Esophagus squamous epithelium (tissue), 5 donors: ENCODE data around the gene DCP2. TPM values are rescaled to one million over a fixed set of nuclear protein-coding genes. Genes with fewer than 3 reads are reported as not detected.
A peak's percentile ranks its signal among the peaks of the same experiment; 100 is the strongest.

Source experiments
- DNase-seq: peaks from one replicate; lab custom pipeline; 2025; lab: John Stamatoyannopoulos, UW
- H3K27ac ChIP-seq, 4 donors: fragments of 200-600 bp; sonication (generic); one replicate each; pipeline ENCODE4 v1.5.1; 2016 to 2019; ENCODE audit warnings: mild to moderate bottlenecking in 1 of 4
- H3K27me3 ChIP-seq, 4 donors: fragments of 200-600 bp; sonication (generic); 1 replicate in 3 of 4; 2 replicates in 1 of 4; pipeline versions ENCODE4 v1.5.1 to v1.6.0; 2017 to 2021; ENCODE audit warnings: antibody characterized with exemption in 1 of 4
- H3K36me3 ChIP-seq, 3 donors: fragments of 200-600 bp; sonication (generic); one replicate each; pipeline ENCODE4 v1.5.1; 2016 to 2019
- H3K4me1 ChIP-seq, 3 donors: fragments of 200-600 bp; sonication (generic); one replicate each; pipeline ENCODE4 v1.5.1; 2017 to 2019
- H3K4me3 ChIP-seq, 4 donors: fragments of 200-600 bp; sonication (generic); 1 replicate in 3 of 4; 2 replicates in 1 of 4; pipeline ENCODE4 v1.5.1; 2016 to 2019; ENCODE audit warnings: mild to moderate bottlenecking in 2 of 4, moderate library complexity in 1 of 4
- H3K9me3 ChIP-seq, 3 donors: fragments of 200-600 bp; sonication (generic); one replicate each; pipeline ENCODE4 v1.5.1; 2016 to 2019
- POLR2A ChIP-seq, 4 donors: fragments of 450-650 bp; IDR thresholded peaks; one replicate each; pipeline ENCODE4 v1.6.1; 2017; ENCODE audit warnings: antibody characterized with exemption in 4 of 4, mild to moderate bottlenecking in 4 of 4, moderate library complexity in 3 of 4
- WGBS, 2 donors: methylation state at CpG; one replicate each; pipeline ENCODE4 v1.1.5; 2018; 5-methylcytosine and 5-hydroxymethylcytosine counted together
- intact Hi-C: fragments of 100-400 bp; cut with DNase I; formaldehyde crosslinking; loops from one replicate; pipeline ENCODE4 v1.15.0; 2022
- total RNA-seq, 4 donors: library from RNA; depleted of rRNA; stranded (reverse); fragments of >200 nt; gene quantifications; one replicate each; pipeline ENCODE4 v1.1.0, GENCODE V29; 2016
- TF ChIP-seq, protein P1 (sequence below), 6 experiments: fragments of 450-650 bp in 4 of 6; fragments of 200-600 bp in 2 of 6; sonication (generic) in 2 of 6; IDR thresholded peaks; one replicate each; pipeline ENCODE4 v1.5.1; 2016 to 2019; ENCODE audit warnings: antibody characterized with exemption in 6 of 6, mild to moderate bottlenecking in 4 of 6, moderate library complexity in 4 of 6
- donor health status: DM: yes; HTN: yes; CAD: no.

The DCP2 gene
- total RNA-seq, 4 donors from 2014 or later: 9.0 to 24.9 (median 17.4) TPM

- H3K4me3 ChIP-seq: no peak overlapping the region
- H3K27me3 ChIP-seq: no peaks in the 10 kb centered on the region
- DNase-seq: no peak
- TF ChIP-seq, protein P1, sequence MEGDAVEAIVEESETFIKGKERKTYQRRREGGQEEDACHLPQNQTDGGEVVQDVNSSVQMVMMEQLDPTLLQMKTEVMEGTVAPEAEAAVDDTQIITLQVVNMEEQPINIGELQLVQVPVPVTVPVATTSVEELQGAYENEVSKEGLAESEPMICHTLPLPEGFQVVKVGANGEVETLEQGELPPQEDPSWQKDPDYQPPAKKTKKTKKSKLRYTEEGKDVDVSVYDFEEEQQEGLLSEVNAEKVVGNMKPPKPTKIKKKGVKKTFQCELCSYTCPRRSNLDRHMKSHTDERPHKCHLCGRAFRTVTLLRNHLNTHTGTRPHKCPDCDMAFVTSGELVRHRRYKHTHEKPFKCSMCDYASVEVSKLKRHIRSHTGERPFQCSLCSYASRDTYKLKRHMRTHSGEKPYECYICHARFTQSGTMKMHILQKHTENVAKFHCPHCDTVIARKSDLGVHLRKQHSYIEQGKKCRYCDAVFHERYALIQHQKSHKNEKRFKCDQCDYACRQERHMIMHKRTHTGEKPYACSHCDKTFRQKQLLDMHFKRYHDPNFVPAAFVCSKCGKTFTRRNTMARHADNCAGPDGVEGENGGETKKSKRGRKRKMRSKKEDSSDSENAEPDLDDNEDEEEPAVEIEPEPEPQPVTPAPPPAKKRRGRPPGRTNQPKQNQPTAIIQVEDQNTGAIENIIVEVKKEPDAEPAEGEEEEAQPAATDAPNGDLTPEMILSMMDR (IDR thresholded peaks at IDR 0.05): no peak
- TF ChIP-seq POLR2A (IDR thresholded peaks at IDR 0.05): no peak
- H3K27ac ChIP-seq: peak overlapping the region in 2 of 4 donors; percentile 22 to 44
- H3K4me1 ChIP-seq: peaks cover 7 to 59% (median 28%) of the 10 kb centered on the region in 3 donors
- no peaks in the 10 kb centered on the region for H3K9me3 ChIP-seq
- intact Hi-C loops: no loop called here
- H3K36me3 ChIP-seq: peaks cover 0 to 73% (median under 1%) of the 10 kb centered on the region in 3 donors
- WGBS, 2 donors: 73 to 78% methylated on average over 11 of the region's 11 CpGs
Observed at GRCh38 chr5:113047733-113048652, 71.4 kb downstream of the DCP2 start.

GRCh38 chr5:113048931-113049330 lies 72.3 kb downstream of the DCP2 start:
- Histone ChIP-seq H3K4me1 (peaks cover 7 to 53% (median 25%) of the 10 kb centered on the region in 3 donors), H3K36me3 (peaks cover 0 to 73% (median 3%) of the 10 kb centered on the region in 3 donors), H3K4me3 (no peak overlapping the region), H3K27me3 (no peaks in the 10 kb centered on the region), H3K9me3 (no peaks in the 10 kb centered on the region), H3K27ac (no peak overlapping the region)
- DNase-seq: no peak
- no peak for TF ChIP-seq POLR2A (IDR thresholded peaks at IDR 0.05)
- TF ChIP-seq, protein P1 (IDR thresholded peaks at IDR 0.05): no peak
- 92 to 95% methylated on average over 6 to 8 of the region's 10 CpGs for WGBS, 2 donors
- intact Hi-C loops: no loop called here

- intact Hi-C loops: loop anchor here (10.0 kb wide), 1 partner anchor 264 kb away; no protein-coding TSS in a partner anchor
- no peaks in the 10 kb centered on the region for H3K9me3 ChIP-seq
- no peak overlapping the region for H3K4me3 ChIP-seq
- H3K4me1 ChIP-seq: peaks cover 7 to 36% (median 15%) of the 10 kb centered on the region in 3 donors
- 15 to 28% methylated on average over 9 of the region's 9 CpGs for WGBS, 2 donors
- TF ChIP-seq POLR2A (IDR thresholded peaks at IDR 0.05): no peak
- TF ChIP-seq, protein P1 (IDR thresholded peaks at IDR 0.05): no peak
- H3K27ac ChIP-seq: peak overlapping the region; percentile 47 to 78 (median 58)
- H3K27me3 ChIP-seq: no peaks in the 10 kb centered on the region
- no peak for DNase-seq
- H3K36me3 ChIP-seq: peaks cover 0 to 82% (median 3%) of the 10 kb centered on the region in 3 donors
Observed at GRCh38 chr5:113050721-113051382, 74.3 kb downstream of the DCP2 start.

- TF ChIP-seq, protein P1 (IDR thresholded peaks at IDR 0.05): no peak
- TF ChIP-seq POLR2A (IDR thresholded peaks at IDR 0.05): no peak
- Histone ChIP-seq H3K27me3 (no peaks in the 10 kb centered on the region), H3K4me1 (peaks cover 7 to 34% (median 15%) of the 10 kb centered on the region in 3 donors), H3K4me3 (no peak overlapping the region), H3K27ac (no peak overlapping the region), H3K36me3 (peaks cover 0 to 75% (median 3%) of the 10 kb centered on the region in 3 donors), H3K9me3 (no peaks in the 10 kb centered on the region)
- intact Hi-C loops: loop anchor here (10.0 kb wide), 1 partner anchor 263 kb away; no protein-coding TSS in a partner anchor
- no peak for DNase-seq
- WGBS, 2 donors: 76 to 82% methylated on average over 4 to 10 of the region's 10 CpGs
Observed at GRCh38 chr5:113052041-113052795, 75.6 kb downstream of the DCP2 start.
